ENCODE data around the gene PRPF18.

The PRPF18 gene

GRCh38 chr10:13644866-13645265, 58.1 kb downstream of the PRPF18 start:
- DNase-seq = no peak

- DNase-seq = no peak
Measured at GRCh38 chr10:13648425-13648824, 61.7 kb downstream of the PRPF18 start.

GRCh38 chr10:13649844-13650520, 63.2 kb downstream of the PRPF18 start:
- no peak for DNase-seq

GRCh38 chr10:13650961-13651360, 64.2 kb downstream of the PRPF18 start:
- no peak for DNase-seq

- DNase-seq = no peak
Measured at GRCh38 chr10:13651969-13652720, 65.4 kb downstream of the PRPF18 start.

GRCh38 chr10:13652860-13653259, 66.1 kb downstream of the PRPF18 start:
- no peak for DNase-seq

GRCh38 chr10:13654118-13654830, 67.5 kb downstream of the PRPF18 start:
- DNase-seq = no peak

GRCh38 chr10:13654846-13655245, 68.1 kb downstream of the PRPF18 start:
- no peak for DNase-seq

- DNase-seq = no peak
Measured at GRCh38 chr10:13656337-13657100, 69.8 kb downstream of the PRPF18 start.

GRCh38 chr10:13657101-13657680, 70.4 kb downstream of the PRPF18 start:
- no peak for DNase-seq

- DNase-seq = peak; percentile 8
Measured at GRCh38 chr10:13658264-13658663, 71.5 kb downstream of the PRPF18 start.

- no peak for DNase-seq
Measured at GRCh38 chr10:13658871-13659685, 72.3 kb downstream of the PRPF18 start.

GRCh38 chr10:13659887-13660550, 73.3 kb downstream of the PRPF18 start:
- DNase-seq = peak; percentile 70

GRCh38 chr10:13660551-13660920, 73.8 kb downstream of the PRPF18 start:
- DNase-seq = no peak

GRCh38 chr10:13661256-13661655, 74.5 kb downstream of the PRPF18 start:
- no peak for DNase-seq

- no peak for DNase-seq
Measured at GRCh38 chr10:13665516-13666262, 78.9 kb downstream of the PRPF18 start.

- no peak for DNase-seq
Measured at GRCh38 chr10:13668126-13668525, 81.4 kb downstream of the PRPF18 start.

GRCh38 chr10:13669182-13669855, 82.6 kb downstream of the PRPF18 start:
- DNase-seq = no peak

GRCh38 chr10:13669901-13670300, 83.1 kb downstream of the PRPF18 start:
- DNase-seq = no peak

- DNase-seq = no peak
Measured at GRCh38 chr10:13670311-13670710, 83.5 kb downstream of the PRPF18 start.

Data from activated CD4-positive, alpha-beta T cell treated with anti-CD3 and anti-CD28 coated beads, Interleukin-2, Interleukin-6, amounts not matched to agents 100 ng/mL and 50 ng/mL, durations not matched to agents 16 hours and 8 hours (primary cell).